ENCODE measurements around the gene PRKCA.

The PRKCA gene

GRCh38 chr17:66549311-66549704 is 246.9 kb downstream of the PRKCA start:
- Histone ChIP-seq H3K4me3 (ENCODE audit: low read length) (no peak overlapping the region), H3K4me2 (ENCODE audit: low read length) (peak overlapping the region; percentile 69), H3K27me3 (ENCODE audit: control insufficient read depth, insufficient read depth, low read length) (no peaks in the 10 kb centered on the region), H3K9ac (ENCODE audit: low read depth, low read length) (peak overlapping the region; percentile 52), H3K36me3 (ENCODE audit: insufficient read depth, low read length) (no peaks in the 10 kb centered on the region), H3K4me1 (ENCODE audit: control insufficient read depth, insufficient read depth, low read length) (peaks cover 47% of the 10 kb centered on the region), H3K9me3 (replicated peaks; ENCODE audit: low read length) (no peaks in the 10 kb centered on the region)

GRCh38 chr17:66549731-66550207 is 247.4 kb downstream of the PRKCA start:
- Histone ChIP-seq H3K27me3 (ENCODE audit: control insufficient read depth, insufficient read depth, low read length) (no peaks in the 10 kb centered on the region), H3K4me1 (ENCODE audit: control insufficient read depth, insufficient read depth, low read length) (peaks cover 44% of the 10 kb centered on the region), H3K36me3 (ENCODE audit: insufficient read depth, low read length) (no peaks in the 10 kb centered on the region), H3K4me2 (ENCODE audit: low read length) (peak overlapping the region; percentile 69), H3K9ac (ENCODE audit: low read depth, low read length) (peak overlapping the region; percentile 61), H3K9me3 (replicated peaks; ENCODE audit: low read length) (no peaks in the 10 kb centered on the region), H3K4me3 (ENCODE audit: low read length) (peak overlapping the region; percentile 22)

- H3K4me1 ChIP-seq (ENCODE audit: control insufficient read depth, insufficient read depth, low read length): peaks cover 40% of the 10 kb centered on the region
- H3K4me2 ChIP-seq (ENCODE audit: low read length): no peak overlapping the region
- H3K4me3 ChIP-seq (ENCODE audit: low read length): no peak overlapping the region
- no peaks in the 10 kb centered on the region for H3K27me3 ChIP-seq (ENCODE audit: control insufficient read depth, insufficient read depth, low read length)
- no peak overlapping the region for H3K9ac ChIP-seq (ENCODE audit: low read depth, low read length)
- H3K9me3 ChIP-seq (replicated peaks; ENCODE audit: low read length): no peaks in the 10 kb centered on the region
- H3K36me3 ChIP-seq (ENCODE audit: insufficient read depth, low read length): no peaks in the 10 kb centered on the region
Observed at GRCh38 chr17:66551839-66552238, 249.4 kb downstream of the PRKCA start.

GRCh38 chr17:66552371-66552770 is 250.0 kb downstream of the PRKCA start:
- no peak overlapping the region for H3K4me3 ChIP-seq (ENCODE audit: low read length)
- H3K36me3 ChIP-seq (ENCODE audit: insufficient read depth, low read length): no peaks in the 10 kb centered on the region
- H3K9ac ChIP-seq (ENCODE audit: low read depth, low read length): no peak overlapping the region
- peaks cover 40% of the 10 kb centered on the region for H3K4me1 ChIP-seq (ENCODE audit: control insufficient read depth, insufficient read depth, low read length)
- H3K9me3 ChIP-seq (replicated peaks; ENCODE audit: low read length): no peaks in the 10 kb centered on the region
- no peak overlapping the region for H3K4me2 ChIP-seq (ENCODE audit: low read length)
- H3K27me3 ChIP-seq (ENCODE audit: control insufficient read depth, insufficient read depth, low read length): no peaks in the 10 kb centered on the region

GRCh38 chr17:66555605-66556004 is 253.2 kb downstream of the PRKCA start:
- Histone ChIP-seq H3K4me3 (ENCODE audit: low read length) (no peak overlapping the region), H3K27me3 (ENCODE audit: control insufficient read depth, insufficient read depth, low read length) (no peaks in the 10 kb centered on the region), H3K9me3 (replicated peaks; ENCODE audit: low read length) (no peaks in the 10 kb centered on the region), H3K36me3 (ENCODE audit: insufficient read depth, low read length) (no peaks in the 10 kb centered on the region), H3K4me2 (ENCODE audit: low read length) (no peak overlapping the region), H3K4me1 (ENCODE audit: control insufficient read depth, insufficient read depth, low read length) (peaks cover 10% of the 10 kb centered on the region), H3K9ac (ENCODE audit: low read depth, low read length) (no peak overlapping the region)

GRCh38 chr17:66557200-66557599 is 254.8 kb downstream of the PRKCA start:
- no peak overlapping the region for H3K4me3 ChIP-seq (ENCODE audit: low read length)
- no peaks in the 10 kb centered on the region for H3K9me3 ChIP-seq (replicated peaks; ENCODE audit: low read length)
- H3K27me3 ChIP-seq (ENCODE audit: control insufficient read depth, insufficient read depth, low read length): no peaks in the 10 kb centered on the region
- no peak overlapping the region for H3K9ac ChIP-seq (ENCODE audit: low read depth, low read length)
- no peaks in the 10 kb centered on the region for H3K4me1 ChIP-seq (ENCODE audit: control insufficient read depth, insufficient read depth, low read length)
- H3K4me2 ChIP-seq (ENCODE audit: low read length): no peak overlapping the region
- no peaks in the 10 kb centered on the region for H3K36me3 ChIP-seq (ENCODE audit: insufficient read depth, low read length)

GRCh38 chr17:66557886-66558285 is 255.5 kb downstream of the PRKCA start:
- H3K4me2 ChIP-seq (ENCODE audit: low read length): no peak overlapping the region
- H3K27me3 ChIP-seq (ENCODE audit: control insufficient read depth, insufficient read depth, low read length): no peaks in the 10 kb centered on the region
- H3K9ac ChIP-seq (ENCODE audit: low read depth, low read length): no peak overlapping the region
- H3K4me3 ChIP-seq (ENCODE audit: low read length): no peak overlapping the region
- no peaks in the 10 kb centered on the region for H3K4me1 ChIP-seq (ENCODE audit: control insufficient read depth, insufficient read depth, low read length)
- no peaks in the 10 kb centered on the region for H3K9me3 ChIP-seq (replicated peaks; ENCODE audit: low read length)
- H3K36me3 ChIP-seq (ENCODE audit: insufficient read depth, low read length): no peaks in the 10 kb centered on the region

- Histone ChIP-seq H3K36me3 (ENCODE audit: insufficient read depth, low read length) (no peaks in the 10 kb centered on the region), H3K4me2 (ENCODE audit: low read length) (no peak overlapping the region), H3K4me3 (ENCODE audit: low read length) (no peak overlapping the region), H3K9ac (ENCODE audit: low read depth, low read length) (no peak overlapping the region), H3K9me3 (replicated peaks; ENCODE audit: low read length) (no peaks in the 10 kb centered on the region), H3K4me1 (ENCODE audit: control insufficient read depth, insufficient read depth, low read length) (peaks cover 8% of the 10 kb centered on the region), H3K27me3 (ENCODE audit: control insufficient read depth, insufficient read depth, low read length) (no peaks in the 10 kb centered on the region)
Observed at GRCh38 chr17:66560691-66561090, 258.3 kb downstream of the PRKCA start.

GRCh38 chr17:66562119-66562518 is 259.7 kb downstream of the PRKCA start:
- H3K4me1 ChIP-seq (ENCODE audit: control insufficient read depth, insufficient read depth, low read length): peaks cover 8% of the 10 kb centered on the region
- no peak overlapping the region for H3K9ac ChIP-seq (ENCODE audit: low read depth, low read length)
- no peak overlapping the region for H3K4me3 ChIP-seq (ENCODE audit: low read length)
- no peaks in the 10 kb centered on the region for H3K27me3 ChIP-seq (ENCODE audit: control insufficient read depth, insufficient read depth, low read length)
- H3K9me3 ChIP-seq (replicated peaks; ENCODE audit: low read length): no peaks in the 10 kb centered on the region
- H3K4me2 ChIP-seq (ENCODE audit: low read length): no peak overlapping the region
- no peaks in the 10 kb centered on the region for H3K36me3 ChIP-seq (ENCODE audit: insufficient read depth, low read length)

- peaks cover 19% of the 10 kb centered on the region for H3K4me1 ChIP-seq (ENCODE audit: control insufficient read depth, insufficient read depth, low read length)
- H3K27me3 ChIP-seq (ENCODE audit: control insufficient read depth, insufficient read depth, low read length): no peaks in the 10 kb centered on the region
- H3K36me3 ChIP-seq (ENCODE audit: insufficient read depth, low read length): no peaks in the 10 kb centered on the region
- no peak overlapping the region for H3K4me3 ChIP-seq (ENCODE audit: low read length)
- H3K9ac ChIP-seq (ENCODE audit: low read depth, low read length): no peak overlapping the region
- H3K9me3 ChIP-seq (replicated peaks; ENCODE audit: low read length): no peaks in the 10 kb centered on the region
- no peak overlapping the region for H3K4me2 ChIP-seq (ENCODE audit: low read length)
Observed at GRCh38 chr17:66564992-66565465, 262.6 kb downstream of the PRKCA start.

- H3K9ac ChIP-seq (ENCODE audit: low read depth, low read length): peak overlapping the region; percentile 19
- H3K4me1 ChIP-seq (ENCODE audit: control insufficient read depth, insufficient read depth, low read length): peaks cover 25% of the 10 kb centered on the region
- peak overlapping the region; percentile 11 for H3K4me2 ChIP-seq (ENCODE audit: low read length)
- H3K4me3 ChIP-seq (ENCODE audit: low read length): no peak overlapping the region
- no peaks in the 10 kb centered on the region for H3K9me3 ChIP-seq (replicated peaks; ENCODE audit: low read length)
- H3K36me3 ChIP-seq (ENCODE audit: insufficient read depth, low read length): no peaks in the 10 kb centered on the region
- no peaks in the 10 kb centered on the region for H3K27me3 ChIP-seq (ENCODE audit: control insufficient read depth, insufficient read depth, low read length)
Observed at GRCh38 chr17:66567234-66568170, 265.1 kb downstream of the PRKCA start.

- no peaks in the 10 kb centered on the region for H3K9me3 ChIP-seq (replicated peaks; ENCODE audit: low read length)
- H3K4me3 ChIP-seq (ENCODE audit: low read length): no peak overlapping the region
- H3K4me1 ChIP-seq (ENCODE audit: control insufficient read depth, insufficient read depth, low read length): peaks cover 25% of the 10 kb centered on the region
- H3K36me3 ChIP-seq (ENCODE audit: insufficient read depth, low read length): no peaks in the 10 kb centered on the region
- no peaks in the 10 kb centered on the region for H3K27me3 ChIP-seq (ENCODE audit: control insufficient read depth, insufficient read depth, low read length)
- H3K4me2 ChIP-seq (ENCODE audit: low read length): no peak overlapping the region
- no peak overlapping the region for H3K9ac ChIP-seq (ENCODE audit: low read depth, low read length)
Observed at GRCh38 chr17:66569572-66569971, 267.2 kb downstream of the PRKCA start.
